GM19324 (cell line): ENCODE measurements around the gene SKIC3.

Experiments
- ATAC-seq: cut with Tn5 transposase; IDR thresholded peaks from one replicate; pipeline ENCODE4 v1.9.1; 2021; ENCODE audit warnings: mild to moderate bottlenecking, moderate library complexity; ENCODE audit not compliant: unreplicated experiment, low FRiP score

SKIC3 gene

DNA sequence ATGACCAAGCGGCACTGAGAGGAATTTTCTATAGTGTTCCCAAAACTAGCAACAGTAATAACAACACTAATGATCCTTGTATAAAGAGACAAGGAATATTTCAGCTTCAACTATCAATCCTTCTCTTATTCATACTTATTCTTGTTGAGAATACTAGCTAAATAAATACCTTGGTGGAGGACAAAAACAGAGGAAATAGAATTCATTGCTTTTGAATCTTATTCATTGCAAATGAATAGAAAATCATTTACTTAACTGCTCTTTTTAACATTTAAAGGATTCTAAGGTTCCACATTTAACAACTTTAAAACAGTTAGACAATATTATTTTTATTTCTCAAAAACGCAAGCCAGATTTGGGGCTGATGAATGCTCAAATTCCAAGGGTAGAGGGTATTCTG, 22.4 kb downstream of the SKIC3 start:
- no peak for ATAC-seq

DNA sequence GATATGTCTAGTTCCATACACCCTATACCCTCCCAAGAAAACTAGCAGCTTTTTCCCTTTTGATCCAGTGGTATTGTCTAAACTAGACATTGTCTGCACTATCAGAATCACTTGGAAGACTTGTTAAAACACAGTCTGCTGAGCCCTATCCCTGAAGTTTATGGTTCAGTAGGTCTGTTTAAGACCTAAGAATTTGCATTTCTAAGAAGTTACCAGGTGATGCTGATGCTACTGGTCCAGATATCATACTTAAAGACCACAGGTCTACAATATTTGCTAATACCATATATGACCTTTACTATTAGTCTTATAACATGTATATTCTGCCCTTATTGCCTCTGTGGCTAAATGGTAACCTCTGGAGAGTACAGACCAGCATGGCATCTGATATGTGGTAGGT, 23.3 kb downstream of the SKIC3 start:
- no peak for ATAC-seq

DNA sequence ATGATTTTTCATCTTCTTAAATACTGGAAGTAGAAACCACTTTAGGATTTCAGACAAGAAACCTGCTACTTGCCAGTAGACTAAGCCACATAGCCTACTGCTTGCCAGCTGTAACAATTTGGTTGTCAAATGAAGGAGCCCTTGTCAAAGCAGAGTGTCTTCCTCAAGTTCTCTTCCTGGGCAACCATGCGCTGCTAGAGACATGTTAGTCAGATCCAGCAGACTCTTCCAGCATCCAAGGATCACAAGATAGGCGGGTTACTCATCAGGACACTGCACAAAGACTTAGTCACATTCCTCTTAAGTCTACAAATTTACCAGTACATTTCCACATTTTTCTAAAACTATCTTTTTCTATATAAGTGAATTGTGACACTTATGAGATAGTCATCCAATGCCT, 24.4 kb downstream of the SKIC3 start:
- ATAC-seq = no peak

GRCh38 chr5:95528565-95528964, 26.2 kb downstream of the SKIC3 start:
- ATAC-seq = no peak

- ATAC-seq = no peak
Observed at GRCh38 chr5:95526871-95527270, 27.9 kb downstream of the SKIC3 start.

- no peak for ATAC-seq
Observed at GRCh38 chr5:95524423-95524822, 30.4 kb downstream of the SKIC3 start.

GRCh38 chr5:95520206-95520605, 34.6 kb downstream of the SKIC3 start:
- ATAC-seq = no peak

DNA sequence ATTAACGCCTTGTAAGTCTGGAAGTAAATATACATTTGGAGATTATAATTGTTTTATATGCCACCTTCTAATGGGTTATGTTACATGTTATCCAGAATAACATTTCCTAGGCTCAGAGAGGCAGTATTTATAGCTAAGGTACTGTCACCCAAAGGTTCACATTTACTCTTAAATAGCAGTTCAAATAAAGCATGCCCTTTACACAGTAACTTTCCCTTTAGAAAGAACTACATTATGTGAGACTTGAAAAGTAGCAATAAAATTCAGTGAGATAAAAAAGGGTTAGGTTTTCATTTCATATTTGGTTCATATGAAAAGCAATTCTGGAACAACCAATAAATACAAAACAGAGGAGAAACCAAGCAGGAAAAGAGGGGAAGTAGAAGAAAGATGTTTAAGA, 35.1 kb downstream of the SKIC3 start:
- ATAC-seq = no peak

GRCh38 chr5:95519151-95519550, 35.6 kb downstream of the SKIC3 start:
- ATAC-seq = no peak

GRCh38 chr5:95518417-95518816, 36.4 kb downstream of the SKIC3 start:
- no peak for ATAC-seq

DNA sequence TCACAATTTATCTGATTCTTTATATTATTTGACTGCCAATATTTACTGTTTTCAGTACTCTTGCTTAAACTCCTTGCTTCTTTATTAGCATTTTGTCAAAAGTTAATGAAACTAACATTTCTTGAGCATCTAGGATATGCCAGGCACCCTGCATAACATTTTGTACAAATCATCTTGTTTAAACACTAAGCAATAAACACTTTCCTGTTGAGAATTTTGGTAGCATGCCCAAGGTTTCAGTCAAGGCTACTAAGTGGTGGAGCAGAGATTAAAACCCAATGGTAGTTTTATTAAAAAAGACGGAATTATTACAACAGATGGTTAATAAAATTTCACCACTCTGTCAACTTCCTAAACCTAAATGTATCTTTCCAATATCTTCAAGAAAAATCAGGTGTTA, 43.2 kb downstream of the SKIC3 start:
- no peak for ATAC-seq

DNA sequence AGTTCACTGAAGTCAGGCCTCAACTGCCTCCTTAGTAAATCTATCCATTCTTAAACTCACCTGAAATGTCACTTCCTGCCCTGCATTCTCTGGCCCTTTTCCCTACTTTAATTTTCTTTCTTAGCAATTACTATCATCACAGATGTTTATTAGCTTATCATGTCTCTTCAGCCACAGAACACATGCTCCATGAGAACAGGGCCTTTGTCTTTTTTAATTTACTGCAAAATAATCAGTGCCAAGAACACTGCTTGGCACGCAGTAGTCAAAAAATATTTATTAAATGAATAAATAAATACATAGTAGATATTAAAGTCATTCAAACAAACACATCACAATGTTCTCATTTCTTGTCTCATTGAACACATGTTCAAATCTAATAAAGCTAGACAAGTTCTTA, 46.2 kb downstream of the SKIC3 start:
- no peak for ATAC-seq
